IPS-11a (cell line): ENCODE results near the gene AMMECR1L.
"Not testable (repeated sequence)": the region's sequence is repeated elsewhere in the genome, so short reads cannot be mapped to it uniquely, and the experiment has no call there.

Experiments used
- H3K4me3 ChIP-seq: one replicate; pipeline ENCODE4 v1.5.1; 2013; ENCODE audit warnings: low read depth, low read length, control low read depth

The AMMECR1L gene

DNA sequence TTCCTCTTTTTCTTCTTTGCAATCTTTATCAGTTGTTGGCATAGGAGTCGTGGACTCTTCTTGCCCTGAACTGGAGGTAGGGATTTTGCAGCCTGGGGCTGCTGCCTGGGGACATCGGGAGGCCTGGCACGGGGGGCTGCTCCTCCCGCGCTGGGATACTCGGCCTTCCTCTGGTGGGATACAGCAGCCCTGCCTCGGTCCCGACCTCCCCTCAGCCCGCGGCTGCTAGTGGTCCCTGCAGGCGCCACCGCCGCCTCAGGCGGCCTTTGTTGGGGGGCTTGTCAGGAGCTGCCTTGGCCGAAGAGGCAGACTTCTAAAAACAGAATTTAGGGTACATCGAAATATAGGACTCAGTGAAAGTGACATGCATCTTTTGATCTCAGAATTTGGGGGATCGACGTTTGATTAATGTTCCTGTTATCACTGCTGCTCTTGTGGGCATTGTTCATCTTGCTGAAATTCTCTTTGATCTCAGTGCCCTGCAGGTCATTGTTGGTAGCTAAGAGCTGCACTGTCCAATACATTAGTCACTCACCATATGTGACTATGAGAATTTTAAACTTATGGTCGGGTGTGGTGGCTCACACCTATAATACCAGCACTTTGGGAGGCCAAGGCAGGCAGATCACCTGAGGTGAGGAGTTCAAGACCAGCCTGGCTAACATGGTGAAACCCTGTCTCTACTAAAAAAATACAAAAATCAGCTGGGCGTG, 44.1 kb downstream of the AMMECR1L start:
- H3K4me3 ChIP-seq = no peak overlapping the region

DNA sequence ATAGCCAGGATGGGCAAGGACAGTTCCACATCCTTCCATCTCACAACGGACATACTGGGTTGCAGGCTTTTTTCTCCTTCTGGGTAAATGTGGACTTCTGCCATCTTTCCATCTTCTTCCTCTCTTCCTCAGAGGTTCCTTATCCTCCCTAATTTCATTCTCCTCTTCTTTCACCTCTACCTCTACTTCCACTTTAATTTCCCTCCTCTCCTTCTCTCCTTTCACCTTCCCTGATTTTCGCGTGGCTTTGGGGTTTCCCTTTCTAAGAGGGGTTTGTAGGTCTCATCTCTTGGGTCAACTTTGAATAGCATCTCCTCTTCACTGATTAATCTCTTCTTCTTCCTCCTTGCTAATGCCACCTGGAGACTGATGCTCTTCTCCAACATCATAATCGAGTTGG, 44.9 kb downstream of the AMMECR1L start:
- H3K4me3 ChIP-seq = no peak overlapping the region

DNA sequence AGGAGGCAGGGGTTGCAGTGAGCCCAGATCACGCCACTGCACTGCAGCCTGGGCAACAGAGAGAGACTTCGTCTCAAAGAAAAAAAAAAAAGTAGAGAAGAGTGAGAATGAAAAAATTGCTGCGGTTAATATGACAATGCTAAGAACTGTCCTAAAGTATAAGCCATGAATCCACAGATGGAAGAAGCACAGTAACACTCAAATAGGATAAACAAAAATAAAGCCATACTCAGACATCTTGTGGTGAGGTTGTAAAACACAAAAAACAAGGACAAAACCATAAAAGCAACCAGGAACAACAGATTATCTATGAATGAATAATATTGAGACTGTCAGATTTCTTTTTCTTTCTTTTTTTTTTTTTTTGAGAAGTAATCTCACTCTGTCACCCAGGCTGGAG, 50.8 kb downstream of the AMMECR1L start:
- no peak overlapping the region for H3K4me3 ChIP-seq

DNA sequence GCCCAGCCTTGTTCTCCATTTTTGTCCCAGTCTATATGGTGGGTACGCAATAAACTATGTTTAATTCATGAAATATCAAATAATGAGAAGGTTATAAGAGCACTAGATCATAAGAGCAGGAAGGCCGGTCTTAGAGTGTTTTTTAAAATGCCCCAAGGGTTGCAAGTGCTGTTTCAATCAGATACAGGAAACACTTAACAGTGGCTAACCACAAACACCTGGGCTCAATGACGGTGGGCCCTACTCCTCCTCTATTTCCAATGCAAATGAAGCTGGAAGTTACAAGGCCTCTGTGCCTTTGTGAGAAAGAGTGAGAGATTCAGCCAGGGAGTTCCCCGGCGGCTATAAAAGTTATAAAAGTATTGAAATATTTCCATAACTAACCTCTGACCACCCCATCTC, 55.9 kb downstream of the AMMECR1L start:
- no peak overlapping the region for H3K4me3 ChIP-seq

DNA sequence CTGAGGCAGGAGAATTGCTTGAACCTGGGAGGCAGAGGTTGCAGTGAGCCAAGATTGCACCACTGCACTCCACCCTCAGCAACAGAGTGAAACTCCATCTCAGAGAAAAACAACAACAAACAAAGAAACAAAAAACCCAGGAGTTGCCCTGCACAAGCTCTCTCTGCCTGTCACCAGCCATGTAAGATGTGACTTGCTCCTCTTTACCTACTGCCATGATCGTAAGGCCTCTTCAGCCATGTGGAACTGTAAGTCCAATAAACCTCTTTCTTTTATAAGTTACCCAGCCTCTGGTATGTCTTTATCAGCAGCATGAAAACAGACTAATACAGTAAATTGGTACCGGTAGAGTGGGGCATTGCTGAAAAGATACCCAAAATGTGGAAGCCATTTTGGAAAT, 59.0 kb downstream of the AMMECR1L start:
- H3K4me3 ChIP-seq = not testable (repeated sequence)

DNA sequence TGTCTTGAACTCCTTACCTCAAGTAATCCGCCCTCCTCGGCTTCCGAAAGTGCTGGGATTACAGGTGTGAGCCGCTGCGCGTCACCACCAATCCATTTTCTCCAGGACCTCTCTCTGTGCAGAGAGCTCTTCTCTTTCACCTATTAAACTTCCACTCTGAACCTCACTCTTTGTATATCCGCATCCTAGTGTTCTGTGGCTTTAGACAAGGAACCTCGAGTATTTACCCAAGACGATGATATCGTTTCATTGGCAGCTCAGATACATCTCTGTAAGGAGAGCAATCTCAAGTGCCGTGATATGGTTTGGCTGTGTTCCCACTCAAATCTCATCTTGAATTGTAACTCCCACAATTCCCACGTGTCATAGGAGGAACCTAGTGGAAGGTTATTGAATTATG, 59.7 kb downstream of the AMMECR1L start:
- no peak overlapping the region for H3K4me3 ChIP-seq

DNA sequence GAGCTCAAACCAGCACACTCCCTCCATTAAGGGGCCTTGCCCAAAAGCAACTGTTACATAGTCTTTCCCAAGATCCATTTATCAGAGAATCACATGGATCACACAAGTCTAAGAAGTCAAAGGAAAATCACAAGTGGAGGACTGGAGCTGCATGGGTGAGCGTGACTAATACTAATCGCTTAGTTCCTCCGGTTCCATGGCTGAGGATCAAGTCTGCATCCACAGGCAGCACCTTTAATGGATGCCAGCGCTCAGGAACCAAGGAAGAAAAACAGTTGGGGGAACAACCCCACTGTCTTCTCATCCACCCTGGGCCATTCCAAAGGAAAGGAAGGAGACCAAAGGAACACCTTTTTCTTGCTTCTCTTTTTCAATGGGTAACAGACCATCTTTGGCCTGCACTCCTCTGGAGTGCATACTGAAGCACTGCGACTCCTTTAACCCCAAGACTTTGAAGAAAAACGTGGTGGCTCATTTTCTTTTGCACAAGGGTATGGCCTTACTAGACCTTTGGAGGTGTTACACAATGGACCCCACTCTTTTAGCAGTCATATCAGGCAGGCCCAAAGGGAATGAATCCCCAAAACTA, 65.6 kb downstream of the AMMECR1L start:
- no peak overlapping the region for H3K4me3 ChIP-seq

DNA sequence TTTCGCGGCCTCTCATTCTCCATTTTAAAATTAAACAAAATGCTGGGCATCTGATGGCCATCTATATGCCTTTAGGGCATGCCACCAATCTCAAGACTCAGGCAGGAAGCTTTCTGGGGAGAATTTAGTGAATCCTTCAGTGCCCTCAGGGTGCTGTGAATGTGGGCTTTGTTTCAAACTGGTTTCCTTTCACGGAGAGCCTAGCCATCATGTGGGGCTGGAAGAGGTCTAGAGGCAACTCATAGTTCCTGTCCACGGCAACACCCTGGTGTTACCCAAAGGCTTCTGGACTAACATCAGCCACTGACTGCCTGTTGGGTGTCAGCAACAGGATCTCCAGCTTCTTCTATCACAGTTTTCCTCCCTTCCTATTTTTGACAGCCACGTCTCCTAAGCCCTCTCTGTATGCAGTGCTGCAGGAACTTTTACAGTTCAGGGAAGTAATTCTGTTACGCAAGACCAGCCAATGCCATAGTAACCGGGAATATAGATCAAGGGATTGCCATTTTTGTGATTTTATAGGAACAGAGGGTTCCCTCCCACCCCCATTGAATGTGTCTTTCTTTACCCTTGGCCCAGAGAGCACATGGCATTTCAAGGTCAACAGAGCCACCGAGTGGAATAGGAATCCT, 66.8 kb downstream of the AMMECR1L start:
- H3K4me3 ChIP-seq = no peak overlapping the region

DNA sequence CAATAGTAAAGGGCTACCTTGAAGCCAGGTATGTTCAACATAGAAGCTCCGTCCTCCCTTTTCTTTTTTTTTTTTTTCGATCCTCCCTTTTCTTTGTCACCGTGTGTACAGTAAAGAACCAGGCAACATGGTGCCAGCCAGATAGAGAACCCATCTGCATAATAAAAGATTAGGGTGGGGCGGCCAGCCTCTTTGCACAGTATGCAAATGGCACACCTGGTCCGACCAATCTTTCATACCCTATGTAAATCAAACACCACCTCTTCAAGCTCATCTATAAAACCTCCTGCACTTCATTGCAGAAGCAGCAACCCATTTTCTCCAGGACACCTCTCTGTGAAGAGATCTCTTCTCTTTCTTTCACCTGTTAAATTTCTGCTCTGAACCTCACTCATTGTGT, 67.5 kb downstream of the AMMECR1L start:
- H3K4me3 ChIP-seq = no peak overlapping the region

DNA sequence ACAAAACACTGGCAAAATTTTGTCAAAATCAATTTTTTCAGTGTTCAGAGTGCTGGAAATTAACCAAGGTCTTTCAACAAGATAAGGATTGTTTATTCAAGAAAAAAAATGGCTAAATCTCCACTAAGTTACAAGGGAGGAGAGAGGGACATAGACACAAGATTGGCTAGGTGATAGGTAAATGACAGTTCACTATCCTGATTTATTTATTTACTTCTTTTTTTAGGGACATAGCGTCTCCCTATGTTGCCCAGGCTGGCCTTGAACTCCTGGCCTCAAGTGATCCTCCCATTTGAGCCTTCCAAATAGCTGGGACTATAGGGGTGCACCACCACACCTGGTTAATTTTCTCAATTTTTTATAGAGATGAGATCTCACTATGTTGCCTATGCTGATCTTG, 71.1 kb downstream of the AMMECR1L start:
- no peak overlapping the region for H3K4me3 ChIP-seq

DNA sequence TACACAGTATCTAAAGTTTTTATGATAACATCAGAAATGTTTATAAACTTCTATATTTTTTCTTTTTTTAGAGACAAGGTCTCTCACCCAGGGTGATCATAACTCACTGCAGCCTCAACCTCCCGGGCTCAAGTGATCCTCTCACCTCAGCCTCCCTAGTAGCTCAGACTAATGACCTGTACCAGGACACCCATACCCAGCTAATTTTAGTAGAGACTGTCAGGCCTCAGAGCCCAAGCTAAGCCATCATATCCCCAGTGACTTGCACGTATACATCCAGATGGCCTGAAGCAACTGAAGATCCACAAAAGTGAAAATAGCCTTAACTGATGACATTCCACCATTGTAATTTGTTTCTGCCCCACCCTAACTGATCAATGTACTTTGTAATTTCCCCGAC, 73.3 kb downstream of the AMMECR1L start:
- H3K4me3 ChIP-seq = not testable (repeated sequence)
